ENCODE measurements around the gene TARBP1. TPM values are rescaled to one million over a fixed set of nuclear protein-coding genes. Genes with fewer than 3 reads are reported as not detected.

The TARBP1 gene
- polyA plus RNA-seq, 1 donor from 2014 or later: 267 TPM

DNA sequence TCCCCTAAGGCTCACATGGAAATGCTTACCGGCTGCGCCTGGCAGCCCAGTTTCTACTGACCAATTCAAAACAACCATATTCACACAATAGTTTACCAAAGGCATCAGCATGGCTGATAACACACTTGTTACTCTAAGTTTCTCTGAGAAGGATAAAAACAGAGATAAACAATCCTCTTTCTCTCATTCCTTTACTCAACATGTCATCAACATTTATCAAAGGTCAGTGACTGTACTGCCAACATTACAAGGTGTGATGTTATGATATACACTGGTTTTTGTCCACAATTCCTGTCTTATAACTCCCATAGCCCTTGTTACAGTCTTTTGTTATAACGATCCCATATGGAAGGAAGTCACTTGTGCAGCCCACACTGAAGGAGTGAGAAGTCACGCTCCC, 72.1 kb downstream of the TARBP1 start:
- Histone ChIP-seq H3K79me2 (replicated peaks; ENCODE audit: insufficient read depth, low read length) (no peaks in the 10 kb centered on the region), H3K4me3 (ENCODE audit: low read length) (no peak overlapping the region), H3K27ac (ENCODE audit: low read length) (no peak overlapping the region), H2AFZ (ENCODE audit: low read depth, low read length) (no peak overlapping the region), H3K9me2 (ENCODE audit: insufficient read depth, low read length) (no peaks in the 10 kb centered on the region), H3K9ac (ENCODE audit: low read length) (no peak overlapping the region), H3F3A (ENCODE audit: insufficient read depth, low read length, poor library complexity, severe bottlenecking) (no peaks in the 10 kb centered on the region), H3K9me3 (ENCODE audit: low read length) (no peaks in the 10 kb centered on the region), H3K4me2 (ENCODE audit: low read length) (no peak overlapping the region), H3K36me3 (ENCODE audit: insufficient read depth, low read length) (peaks cover 5% of the 10 kb centered on the region), H3K27me3 (ENCODE audit: insufficient read depth, low read depth, low read length) (no peaks in the 10 kb centered on the region), H4K20me1 (ENCODE audit: insufficient read depth) (no peaks in the 10 kb centered on the region)
- TF ChIP-seq MXI1 (conservative IDR thresholded peaks at IDR 0.05; ENCODE audit: poor library complexity, severe bottlenecking) (no peak), TAF1 (IDR thresholded peaks at IDR 0.05; ENCODE audit: low read depth) (no peak), RAD21 (conservative IDR thresholded peaks at IDR 0.05) (no peak), EP300 (conservative IDR thresholded peaks at IDR 0.05; ENCODE audit: poor library complexity, severe bottlenecking) (no peak), SMC3 (conservative IDR thresholded peaks at IDR 0.05; ENCODE audit: poor library complexity) (no peak), EZH2 (IDR thresholded peaks at IDR 0.05; ENCODE audit: borderline replicate concordance, insufficient read depth, low read length, poor library complexity, severe bottlenecking) (no peak), POLR2AphosphoS5 (IDR thresholded peaks at IDR 0.05) (no peak)
- TF ChIP-seq, protein P1, sequence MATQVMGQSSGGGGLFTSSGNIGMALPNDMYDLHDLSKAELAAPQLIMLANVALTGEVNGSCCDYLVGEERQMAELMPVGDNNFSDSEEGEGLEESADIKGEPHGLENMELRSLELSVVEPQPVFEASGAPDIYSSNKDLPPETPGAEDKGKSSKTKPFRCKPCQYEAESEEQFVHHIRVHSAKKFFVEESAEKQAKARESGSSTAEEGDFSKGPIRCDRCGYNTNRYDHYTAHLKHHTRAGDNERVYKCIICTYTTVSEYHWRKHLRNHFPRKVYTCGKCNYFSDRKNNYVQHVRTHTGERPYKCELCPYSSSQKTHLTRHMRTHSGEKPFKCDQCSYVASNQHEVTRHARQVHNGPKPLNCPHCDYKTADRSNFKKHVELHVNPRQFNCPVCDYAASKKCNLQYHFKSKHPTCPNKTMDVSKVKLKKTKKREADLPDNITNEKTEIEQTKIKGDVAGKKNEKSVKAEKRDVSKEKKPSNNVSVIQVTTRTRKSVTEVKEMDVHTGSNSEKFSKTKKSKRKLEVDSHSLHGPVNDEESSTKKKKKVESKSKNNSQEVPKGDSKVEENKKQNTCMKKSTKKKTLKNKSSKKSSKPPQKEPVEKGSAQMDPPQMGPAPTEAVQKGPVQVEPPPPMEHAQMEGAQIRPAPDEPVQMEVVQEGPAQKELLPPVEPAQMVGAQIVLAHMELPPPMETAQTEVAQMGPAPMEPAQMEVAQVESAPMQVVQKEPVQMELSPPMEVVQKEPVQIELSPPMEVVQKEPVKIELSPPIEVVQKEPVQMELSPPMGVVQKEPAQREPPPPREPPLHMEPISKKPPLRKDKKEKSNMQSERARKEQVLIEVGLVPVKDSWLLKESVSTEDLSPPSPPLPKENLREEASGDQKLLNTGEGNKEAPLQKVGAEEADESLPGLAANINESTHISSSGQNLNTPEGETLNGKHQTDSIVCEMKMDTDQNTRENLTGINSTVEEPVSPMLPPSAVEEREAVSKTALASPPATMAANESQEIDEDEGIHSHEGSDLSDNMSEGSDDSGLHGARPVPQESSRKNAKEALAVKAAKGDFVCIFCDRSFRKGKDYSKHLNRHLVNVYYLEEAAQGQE (IDR thresholded peaks at IDR 0.05; ENCODE audit: borderline replicate concordance): no peak
- TF ChIP-seq, protein P2, sequence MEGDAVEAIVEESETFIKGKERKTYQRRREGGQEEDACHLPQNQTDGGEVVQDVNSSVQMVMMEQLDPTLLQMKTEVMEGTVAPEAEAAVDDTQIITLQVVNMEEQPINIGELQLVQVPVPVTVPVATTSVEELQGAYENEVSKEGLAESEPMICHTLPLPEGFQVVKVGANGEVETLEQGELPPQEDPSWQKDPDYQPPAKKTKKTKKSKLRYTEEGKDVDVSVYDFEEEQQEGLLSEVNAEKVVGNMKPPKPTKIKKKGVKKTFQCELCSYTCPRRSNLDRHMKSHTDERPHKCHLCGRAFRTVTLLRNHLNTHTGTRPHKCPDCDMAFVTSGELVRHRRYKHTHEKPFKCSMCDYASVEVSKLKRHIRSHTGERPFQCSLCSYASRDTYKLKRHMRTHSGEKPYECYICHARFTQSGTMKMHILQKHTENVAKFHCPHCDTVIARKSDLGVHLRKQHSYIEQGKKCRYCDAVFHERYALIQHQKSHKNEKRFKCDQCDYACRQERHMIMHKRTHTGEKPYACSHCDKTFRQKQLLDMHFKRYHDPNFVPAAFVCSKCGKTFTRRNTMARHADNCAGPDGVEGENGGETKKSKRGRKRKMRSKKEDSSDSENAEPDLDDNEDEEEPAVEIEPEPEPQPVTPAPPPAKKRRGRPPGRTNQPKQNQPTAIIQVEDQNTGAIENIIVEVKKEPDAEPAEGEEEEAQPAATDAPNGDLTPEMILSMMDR (IDR thresholded peaks at IDR 0.05; ENCODE audit: poor library complexity, severe bottlenecking): no peak

DNA sequence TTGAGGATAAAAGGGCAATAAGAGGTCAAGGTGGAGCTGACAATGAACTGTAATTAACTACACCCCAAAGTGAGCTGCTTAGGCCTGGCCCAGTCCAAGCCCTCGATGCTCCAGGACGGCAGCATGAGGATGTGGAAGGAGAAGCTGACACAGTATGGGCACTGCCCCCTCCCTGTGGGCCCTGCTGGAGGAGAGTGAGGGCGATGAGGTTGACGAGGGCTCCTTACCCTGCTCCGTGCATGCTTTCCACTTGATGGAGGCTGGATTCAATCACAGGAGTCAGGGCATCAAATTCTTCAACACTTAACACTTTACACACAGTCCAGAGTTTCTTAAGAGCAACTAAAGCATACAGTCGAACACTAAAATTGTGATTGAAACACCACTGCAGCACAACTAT, 73.3 kb downstream of the TARBP1 start:
- H3K4me3 ChIP-seq (ENCODE audit: low read length): no peak overlapping the region
- no peak overlapping the region for H3K27ac ChIP-seq (ENCODE audit: low read length)
- peaks cover 5% of the 10 kb centered on the region for H3K36me3 ChIP-seq (ENCODE audit: insufficient read depth, low read length)
- H3K9me3 ChIP-seq (ENCODE audit: low read length): no peaks in the 10 kb centered on the region
- H3K4me2 ChIP-seq (ENCODE audit: low read length): no peak overlapping the region
- H3K27me3 ChIP-seq (ENCODE audit: insufficient read depth, low read depth, low read length): no peaks in the 10 kb centered on the region
- no peaks in the 10 kb centered on the region for H3F3A ChIP-seq (ENCODE audit: insufficient read depth, low read length, poor library complexity, severe bottlenecking)
- H3K79me2 ChIP-seq (replicated peaks; ENCODE audit: insufficient read depth, low read length): no peaks in the 10 kb centered on the region
- H2AFZ ChIP-seq (ENCODE audit: low read depth, low read length): no peak overlapping the region
- no peak overlapping the region for H3K9ac ChIP-seq (ENCODE audit: low read length)
- no peaks in the 10 kb centered on the region for H4K20me1 ChIP-seq (ENCODE audit: insufficient read depth)
- TF ChIP-seq EZH2 (IDR thresholded peaks at IDR 0.05; ENCODE audit: borderline replicate concordance, insufficient read depth, low read length, poor library complexity, severe bottlenecking) (no peak), MXI1 (conservative IDR thresholded peaks at IDR 0.05; ENCODE audit: poor library complexity, severe bottlenecking) (no peak), TAF1 (IDR thresholded peaks at IDR 0.05; ENCODE audit: low read depth) (no peak), RAD21 (conservative IDR thresholded peaks at IDR 0.05) (no peak), POLR2AphosphoS5 (IDR thresholded peaks at IDR 0.05) (no peak), EP300 (conservative IDR thresholded peaks at IDR 0.05; ENCODE audit: poor library complexity, severe bottlenecking) (no peak), SMC3 (conservative IDR thresholded peaks at IDR 0.05; ENCODE audit: poor library complexity) (no peak)
- TF ChIP-seq, protein P1 (IDR thresholded peaks at IDR 0.05; ENCODE audit: borderline replicate concordance): no peak
- TF ChIP-seq, protein P2 (IDR thresholded peaks at IDR 0.05; ENCODE audit: poor library complexity, severe bottlenecking): no peak
- H3K9me2 ChIP-seq (ENCODE audit: insufficient read depth, low read length): no peaks in the 10 kb centered on the region
